ENCODE results near the gene LYRM4. TPM values are rescaled to one million over a fixed set of nuclear protein-coding genes. Genes with fewer than 3 reads are reported as not detected.
"Not testable (repeated sequence)": the region's sequence is repeated elsewhere in the genome, so short reads cannot be mapped to it uniquely, and the experiment has no call there.

The LYRM4 gene
- total RNA-seq, 1 donor = 16.6 TPM

DNA sequence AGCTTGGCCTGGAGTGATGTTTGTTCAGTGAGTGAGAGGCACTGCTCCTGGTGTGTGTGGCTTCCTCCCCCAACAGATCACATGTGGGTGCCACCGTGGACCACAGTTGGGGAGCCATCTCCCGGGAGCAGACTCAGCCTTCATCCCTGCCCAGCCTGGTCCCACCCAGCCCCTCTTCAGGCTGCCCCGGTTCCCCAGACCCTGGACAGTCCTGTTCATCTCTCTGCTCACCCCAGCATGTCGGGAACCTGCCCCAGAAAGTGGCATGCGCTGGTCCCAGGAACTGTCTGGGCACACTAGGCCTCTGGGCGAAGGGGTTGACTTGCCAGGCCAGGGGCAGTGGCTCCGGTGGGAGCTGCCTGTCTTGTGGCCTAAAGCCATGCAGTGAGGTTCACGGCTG, 197.1 kb downstream of the LYRM4 start:
- H3K9me3 ChIP-seq (ENCODE audit: low read depth, low read length) = no peaks in the 10 kb centered on the region
- H3K4me1 ChIP-seq (ENCODE audit: insufficient read depth, low read length) = no peaks in the 10 kb centered on the region
- H3K36me3 ChIP-seq (ENCODE audit: insufficient read depth, low read length) = no peaks in the 10 kb centered on the region
- no peaks in the 10 kb centered on the region for H3K79me2 ChIP-seq (ENCODE audit: insufficient read depth, low read length)
- H3K27me3 ChIP-seq (ENCODE audit: insufficient read depth, low read length) = no peaks in the 10 kb centered on the region
- DNase-seq (ENCODE audit: insufficient read length, low spot score, missing footprints) = no peak
- H3K27ac ChIP-seq (ENCODE audit: low read depth, low read length) = no peak overlapping the region
- H3K4me2 ChIP-seq (ENCODE audit: insufficient read depth, low read length) = no peak overlapping the region
- TF ChIP-seq, protein P1, sequence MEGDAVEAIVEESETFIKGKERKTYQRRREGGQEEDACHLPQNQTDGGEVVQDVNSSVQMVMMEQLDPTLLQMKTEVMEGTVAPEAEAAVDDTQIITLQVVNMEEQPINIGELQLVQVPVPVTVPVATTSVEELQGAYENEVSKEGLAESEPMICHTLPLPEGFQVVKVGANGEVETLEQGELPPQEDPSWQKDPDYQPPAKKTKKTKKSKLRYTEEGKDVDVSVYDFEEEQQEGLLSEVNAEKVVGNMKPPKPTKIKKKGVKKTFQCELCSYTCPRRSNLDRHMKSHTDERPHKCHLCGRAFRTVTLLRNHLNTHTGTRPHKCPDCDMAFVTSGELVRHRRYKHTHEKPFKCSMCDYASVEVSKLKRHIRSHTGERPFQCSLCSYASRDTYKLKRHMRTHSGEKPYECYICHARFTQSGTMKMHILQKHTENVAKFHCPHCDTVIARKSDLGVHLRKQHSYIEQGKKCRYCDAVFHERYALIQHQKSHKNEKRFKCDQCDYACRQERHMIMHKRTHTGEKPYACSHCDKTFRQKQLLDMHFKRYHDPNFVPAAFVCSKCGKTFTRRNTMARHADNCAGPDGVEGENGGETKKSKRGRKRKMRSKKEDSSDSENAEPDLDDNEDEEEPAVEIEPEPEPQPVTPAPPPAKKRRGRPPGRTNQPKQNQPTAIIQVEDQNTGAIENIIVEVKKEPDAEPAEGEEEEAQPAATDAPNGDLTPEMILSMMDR (IDR thresholded peaks at IDR 0.05; ENCODE audit: extremely low read depth, low read depth, low read length) = no peak
- H4K20me1 ChIP-seq (ENCODE audit: insufficient read depth, low read length) = no peaks in the 10 kb centered on the region
- no peak overlapping the region for H3K4me3 ChIP-seq (ENCODE audit: insufficient read depth, low read length)
- H2AFZ ChIP-seq (ENCODE audit: low read length) = no peak overlapping the region

DNA sequence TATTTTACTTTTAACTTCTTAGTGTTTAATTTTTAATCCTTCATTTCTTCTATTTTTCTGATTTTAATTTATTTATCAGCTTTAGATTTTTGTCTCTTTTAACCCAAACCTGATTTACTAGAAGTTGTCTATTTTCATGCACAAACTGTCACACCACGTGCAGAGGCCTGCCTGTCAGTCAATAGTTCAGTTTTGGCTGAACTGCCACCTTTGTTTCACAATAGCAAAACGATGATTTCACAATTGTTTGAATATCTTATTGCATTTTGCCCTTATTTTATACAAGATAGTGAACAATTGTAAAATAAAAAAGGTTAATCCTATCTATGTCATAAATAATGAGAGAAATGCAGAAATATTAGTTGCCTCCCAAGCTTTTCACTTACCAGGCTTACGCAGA, 199.6 kb downstream of the LYRM4 start:
- Histone ChIP-seq H3K27me3 (ENCODE audit: insufficient read depth, low read length) (no peaks in the 10 kb centered on the region), H3K4me3 (ENCODE audit: insufficient read depth, low read length) (no peak overlapping the region), H3K79me2 (ENCODE audit: insufficient read depth, low read length) (no peaks in the 10 kb centered on the region), H3K4me2 (ENCODE audit: insufficient read depth, low read length) (no peak overlapping the region), H3K36me3 (ENCODE audit: insufficient read depth, low read length) (no peaks in the 10 kb centered on the region), H3K4me1 (ENCODE audit: insufficient read depth, low read length) (no peaks in the 10 kb centered on the region), H2AFZ (ENCODE audit: low read length) (no peak overlapping the region), H4K20me1 (ENCODE audit: insufficient read depth, low read length) (no peaks in the 10 kb centered on the region), H3K27ac (ENCODE audit: low read depth, low read length) (no peak overlapping the region), H3K9me3 (ENCODE audit: low read depth, low read length) (no peaks in the 10 kb centered on the region)
- TF ChIP-seq, protein P1 (IDR thresholded peaks at IDR 0.05; ENCODE audit: extremely low read depth, low read depth, low read length) = no peak
- no peak for DNase-seq (ENCODE audit: insufficient read length, low spot score, missing footprints)

- H3K4me3 ChIP-seq (ENCODE audit: insufficient read depth, low read length); H2AFZ ChIP-seq (ENCODE audit: low read length); H4K20me1 ChIP-seq (ENCODE audit: insufficient read depth, low read length); H3K36me3 ChIP-seq (ENCODE audit: insufficient read depth, low read length); H3K27ac ChIP-seq (ENCODE audit: low read depth, low read length); H3K27me3 ChIP-seq (ENCODE audit: insufficient read depth, low read length); DNase-seq (ENCODE audit: insufficient read length, low spot score, missing footprints); H3K9me3 ChIP-seq (ENCODE audit: low read depth, low read length); H3K79me2 ChIP-seq (ENCODE audit: insufficient read depth, low read length); H3K4me2 ChIP-seq (ENCODE audit: insufficient read depth, low read length); H3K4me1 ChIP-seq (ENCODE audit: insufficient read depth, low read length): not testable (repeated sequence)
These were observed 200.3 kb downstream of the LYRM4 start for GRCh38 chr6:5060439-5060838.

DNA sequence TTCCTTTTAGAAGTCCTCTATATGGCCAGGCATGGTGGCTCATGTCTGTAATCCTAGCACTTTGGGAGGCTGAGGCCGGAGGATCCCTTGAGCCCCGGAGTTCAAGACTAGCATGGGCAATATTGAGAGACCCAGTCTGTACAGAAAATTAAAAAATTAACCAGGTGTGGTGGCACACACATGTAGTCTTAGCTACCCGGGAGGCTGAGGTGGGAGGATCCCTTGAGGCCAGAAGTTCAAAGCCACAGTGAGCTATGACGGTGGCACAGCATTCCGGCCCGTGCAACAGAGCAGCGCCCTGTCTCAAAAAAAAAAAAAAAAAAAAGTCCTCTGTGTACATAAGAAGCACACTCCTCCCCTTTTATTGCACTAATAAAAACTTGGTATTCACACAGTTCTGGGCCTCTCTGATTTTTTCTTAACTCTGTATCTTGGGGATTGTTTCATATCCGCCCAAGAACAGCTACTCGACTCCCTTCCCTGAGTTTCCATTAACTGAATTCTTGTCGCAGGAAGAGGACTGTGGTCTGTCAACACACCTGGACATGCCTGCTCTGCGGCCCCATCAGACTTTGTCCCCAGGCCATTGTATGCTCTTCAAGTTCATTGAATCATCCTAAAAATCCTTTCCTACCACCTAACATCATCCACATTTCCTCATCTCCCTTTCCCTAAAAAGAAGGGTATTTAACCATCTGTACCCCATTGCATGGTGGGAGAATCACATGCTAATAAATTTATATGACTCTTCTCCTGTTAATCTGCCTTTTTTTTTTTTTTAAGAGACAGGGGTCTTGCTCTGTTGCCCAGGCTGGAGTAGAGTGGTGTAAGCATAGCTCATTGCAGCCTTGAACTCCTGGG, 201.5 kb downstream of the LYRM4 start:
- no peaks in the 10 kb centered on the region for H3K9me3 ChIP-seq (ENCODE audit: low read depth, low read length)
- H3K27me3 ChIP-seq (ENCODE audit: insufficient read depth, low read length) = no peaks in the 10 kb centered on the region
- no peak overlapping the region for H3K4me2 ChIP-seq (ENCODE audit: insufficient read depth, low read length)
- no peaks in the 10 kb centered on the region for H3K36me3 ChIP-seq (ENCODE audit: insufficient read depth, low read length)
- H2AFZ ChIP-seq (ENCODE audit: low read length) = no peak overlapping the region
- DNase-seq (ENCODE audit: insufficient read length, low spot score, missing footprints) = no peak
- H3K4me1 ChIP-seq (ENCODE audit: insufficient read depth, low read length) = peaks cover 4% of the 10 kb centered on the region
- H3K27ac ChIP-seq (ENCODE audit: low read depth, low read length) = no peak overlapping the region
- H3K79me2 ChIP-seq (ENCODE audit: insufficient read depth, low read length) = no peaks in the 10 kb centered on the region
- no peak overlapping the region for H3K4me3 ChIP-seq (ENCODE audit: insufficient read depth, low read length)
- no peaks in the 10 kb centered on the region for H4K20me1 ChIP-seq (ENCODE audit: insufficient read depth, low read length)
- TF ChIP-seq, protein P1 (IDR thresholded peaks at IDR 0.05; ENCODE audit: extremely low read depth, low read depth, low read length) = no peak

Small RNA genes lying within 50 kb of the gene (small RNA-seq; reads per million reads assigned to genes)
- gene MIR3691 = 0.97 reads per million, percentile 25 among the genes with 10 or more reads in this experiment

Other genes with a start within 250 kb of the LYRM4 start
- gene PPP1R3G, start 175.6 kb downstream of the LYRM4 start, total RNA-seq = 3.3 and 3.5 TPM in 2 replicates
- 25.9 and 29.7 TPM in 2 replicates for gene FARS2, start 563 bp upstream of the LYRM4 start, total RNA-seq